ENCODE results near the gene NPVF. TPM values are rescaled to one million over a fixed set of nuclear protein-coding genes. Genes with fewer than 3 reads are reported as not detected.
A peak's percentile ranks its signal among the peaks of the same experiment; 100 is the strongest.

NPVF gene
- total RNA-seq, 1 experiment from 2014 or later: not detected

- DNase-seq (peak; percentile 66), ATAC-seq (peak; percentile 78)
- intact Hi-C loops (cut with micrococcal nuclease): loop anchor here (1.0 kb wide), 3 partner anchors 130 to 592 kb away; no protein-coding TSS in a partner anchor
- Histone ChIP-seq H3K27ac (ENCODE audit: low read length) (no peak overlapping the region), H2AFZ (ENCODE audit: low read length) (0 out of 2 replicates have a peak overlapping the region, but pooled peaks have one; percentile 43), H3K4me1 (ENCODE audit: insufficient read depth, low read length) (no peaks in the 10 kb centered on the region), H3K4me3 (ENCODE audit: low read length) (no peak overlapping the region), H3K9me3 (ENCODE audit: low read length) (no peaks in the 10 kb centered on the region), H3K4me2 (ENCODE audit: low read length) (0 out of 2 replicates have a peak overlapping the region, but pooled peaks have one; percentile 4), H3K9me2 (replicated peaks; ENCODE audit: low read length) (no peaks in the 10 kb centered on the region), H3K27me3 (ENCODE audit: low read length) (peaks cover 54% of the 10 kb centered on the region), H3K36me3 (ENCODE audit: low read depth, low read length) (no peaks in the 10 kb centered on the region), H3F3A (ENCODE audit: low read length, unreplicated experiment) (no peaks in the 10 kb centered on the region), H3K9ac (ENCODE audit: low read length) (no peak overlapping the region), H4K20me1 (ENCODE audit: low read length) (no peaks in the 10 kb centered on the region), H3K79me2 (ENCODE audit: low read length) (no peaks in the 10 kb centered on the region)
- CTCF ChIA-PET: interaction anchor here (0.6 to 1.3 kb wide), 4 partner anchors 132 to 1713 kb away, joined by 4 to 16 read pairs (median 4); no protein-coding TSS in a partner anchor
- no peak for TF ChIP-seq EZH2phosphoT487 (IDR thresholded peaks at IDR 0.05; ENCODE audit: borderline replicate concordance, low read length)
- TF ChIP-seq CTCF (conservative IDR thresholded peaks at IDR 0.05; ENCODE audit: low read depth, low read length): peak; percentile 77
- POLR2A ChIA-PET (ENCODE audit: unreplicated experiment): interaction anchor here (0.6 kb wide), 1 partner anchor 32 kb away, joined by 3 read pairs; no protein-coding TSS in a partner anchor
- no TSS peak for BruUV-seq (replicated peaks)
Observed at GRCh38 chr7:25259487-25260243, 31.4 kb upstream of the NPVF start.

GRCh38 chr7:25256333-25256819 lies 28.1 kb upstream of the NPVF start:
- Histone ChIP-seq H3F3A (ENCODE audit: low read length, unreplicated experiment) (no peaks in the 10 kb centered on the region), H3K79me2 (ENCODE audit: low read length) (no peaks in the 10 kb centered on the region), H3K36me3 (ENCODE audit: low read depth, low read length) (no peaks in the 10 kb centered on the region), H4K20me1 (ENCODE audit: low read length) (no peaks in the 10 kb centered on the region), H3K9me2 (replicated peaks; ENCODE audit: low read length) (no peaks in the 10 kb centered on the region), H3K27me3 (ENCODE audit: low read length) (peaks cover 36% of the 10 kb centered on the region), H3K4me3 (ENCODE audit: low read length) (no peak overlapping the region), H3K4me1 (ENCODE audit: insufficient read depth, low read length) (no peaks in the 10 kb centered on the region), H3K27ac (ENCODE audit: low read length) (no peak overlapping the region), H3K9me3 (ENCODE audit: low read length) (no peaks in the 10 kb centered on the region), H3K4me2 (ENCODE audit: low read length) (no peak overlapping the region), H2AFZ (ENCODE audit: low read length) (no peak overlapping the region), H3K9ac (ENCODE audit: low read length) (no peak overlapping the region)
- ChIA-PET POLR2A (ENCODE audit: unreplicated experiment) (no interaction called here), CTCF (no interaction called here)
- TF ChIP-seq CTCF (conservative IDR thresholded peaks at IDR 0.05; ENCODE audit: low read depth, low read length) (no peak), EZH2phosphoT487 (IDR thresholded peaks at IDR 0.05; ENCODE audit: borderline replicate concordance, low read length) (no peak), EZH2 (IDR thresholded peaks at IDR 0.05; ENCODE audit: low read length, unreplicated experiment) (no peak)
- intact Hi-C loops (cut with micrococcal nuclease): no loop called here
- DNase-seq: no peak
- ATAC-seq: no peak
- BruUV-seq (replicated peaks): no TSS peak
